Osteocyte (in vitro differentiated cells): ENCODE results near the gene TMC3. TPM values are rescaled to one million over a fixed set of nuclear protein-coding genes. Genes with fewer than 3 reads are reported as not detected.

Source experiments
- DNase-seq: peaks from one replicate; pipeline ENCODE4 v3.0.0; 2021; ENCODE audit warnings: mixed read lengths; ENCODE audit not compliant: unreplicated experiment; ENCODE audit errors: extremely low spot score
- H3K27ac Mint-ChIP-seq: one replicate; pipeline ENCODE4 v1.8.0; 2021; ENCODE audit warnings: mild to moderate bottlenecking, mixed read lengths; ENCODE audit not compliant: unreplicated experiment
- H3K27me3 Mint-ChIP-seq: one replicate; pipeline ENCODE4 v1.8.0; 2021; ENCODE audit warnings: mixed read lengths; ENCODE audit not compliant: unreplicated experiment
- H3K36me3 Mint-ChIP-seq: one replicate; pipeline ENCODE4 v1.8.0; 2021; ENCODE audit warnings: mixed read lengths; ENCODE audit not compliant: unreplicated experiment
- H3K4me1 Mint-ChIP-seq: one replicate; pipeline ENCODE4 v1.8.0; 2021; ENCODE audit warnings: mixed read lengths; ENCODE audit not compliant: unreplicated experiment
- H3K4me3 Mint-ChIP-seq: one replicate; pipeline ENCODE4 v1.8.0; 2021; ENCODE audit warnings: mild to moderate bottlenecking, moderate library complexity, mixed read lengths; ENCODE audit not compliant: unreplicated experiment
- H3K9me3 Mint-ChIP-seq: one replicate; pipeline ENCODE4 v1.8.0; 2021; ENCODE audit warnings: mixed read lengths; ENCODE audit not compliant: unreplicated experiment
- CTCF ChIP-seq: fragments of 200-600 bp; sonication (generic); IDR thresholded peaks from 2 replicates; pipeline ENCODE4 v1.5.0; 2021; ENCODE audit warnings: antibody characterized with exemption, mild to moderate bottlenecking, moderate library complexity
- total RNA-seq: library from RNA; stranded (reverse); gene quantifications from 2 replicates; pipeline ENCODE4 v1.2.1, GENCODE V29; 2021

The TMC3 gene
- total RNA-seq, 1 donor from 2014 or later, result not detected

- Mint-ChIP-seq H3K27me3 (peaks cover 34% of the 10 kb centered on the region), H3K4me3 (no peak overlapping the region), H3K36me3 (no peaks in the 10 kb centered on the region), H3K9me3 (no peaks in the 10 kb centered on the region), H3K27ac (no peak overlapping the region), H3K4me1 (peaks cover 9% of the 10 kb centered on the region)
- no peak for DNase-seq
- no peak for TF ChIP-seq CTCF
Measured at GRCh38 chr15:81407176-81407575, 33.2 kb upstream of the TMC3 start.

GRCh38 chr15:81400640-81401236 is 26.7 kb upstream of the TMC3 start:
- Mint-ChIP-seq H3K4me3 (no peak overlapping the region), H3K27me3 (peaks cover 35% of the 10 kb centered on the region), H3K4me1 (no peaks in the 10 kb centered on the region), H3K36me3 (no peaks in the 10 kb centered on the region), H3K9me3 (no peaks in the 10 kb centered on the region), H3K27ac (no peak overlapping the region)
- TF ChIP-seq CTCF, result peak; percentile 81
- no peak for DNase-seq

- Mint-ChIP-seq H3K4me3 (no peak overlapping the region), H3K27ac (no peak overlapping the region), H3K27me3 (peaks cover 43% of the 10 kb centered on the region), H3K9me3 (no peaks in the 10 kb centered on the region), H3K4me1 (no peaks in the 10 kb centered on the region), H3K36me3 (no peaks in the 10 kb centered on the region)
- TF ChIP-seq CTCF, result no peak
- DNase-seq, result no peak
Measured at GRCh38 chr15:81398910-81399551, 25.0 kb upstream of the TMC3 start.

- Mint-ChIP-seq H3K4me3 (no peak overlapping the region), H3K4me1 (no peaks in the 10 kb centered on the region), H3K27ac (no peak overlapping the region), H3K9me3 (no peaks in the 10 kb centered on the region), H3K27me3 (peaks cover 45% of the 10 kb centered on the region), H3K36me3 (no peaks in the 10 kb centered on the region)
- no peak for DNase-seq
- TF ChIP-seq CTCF, result no peak
Measured at GRCh38 chr15:81398456-81398855, 24.4 kb upstream of the TMC3 start.

GRCh38 chr15:81394603-81395002 is 20.6 kb upstream of the TMC3 start:
- H3K9me3 Mint-ChIP-seq, result no peaks in the 10 kb centered on the region
- H3K27me3 Mint-ChIP-seq, result peaks cover 46% of the 10 kb centered on the region
- no peaks in the 10 kb centered on the region for H3K36me3 Mint-ChIP-seq
- no peak overlapping the region for H3K27ac Mint-ChIP-seq
- DNase-seq, result no peak
- no peaks in the 10 kb centered on the region for H3K4me1 Mint-ChIP-seq
- H3K4me3 Mint-ChIP-seq, result no peak overlapping the region
- no peak for TF ChIP-seq CTCF
